ENCODE data around the gene CATSPER3. TPM values are rescaled to one million over a fixed set of nuclear protein-coding genes. Genes with fewer than 3 reads are reported as not detected.

Gene CATSPER3
- total and polyA plus RNA-seq, 2 experiments from 2014 or later, result 1.6 TPM; not detected in 1

DNA sequence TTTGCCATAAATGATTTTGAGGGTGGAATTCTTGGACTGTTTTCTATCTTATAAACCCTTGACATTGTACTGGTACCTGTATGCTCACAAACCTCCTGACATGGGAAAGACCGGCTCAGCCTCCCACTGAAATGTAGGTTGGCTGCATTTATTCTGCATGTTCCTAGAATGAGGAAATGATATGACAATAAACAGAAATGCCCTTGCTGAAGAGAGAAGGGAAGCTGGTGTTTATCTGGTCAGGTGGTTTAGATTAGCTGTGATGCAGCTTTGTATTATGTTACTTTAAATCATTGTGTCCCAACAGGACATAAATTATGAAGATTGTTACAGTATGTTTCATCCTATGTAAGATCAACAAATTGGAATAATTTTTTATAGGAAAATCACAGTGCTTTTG, 23.1 kb upstream of the CATSPER3 start:
- no peaks in the 10 kb centered on the region for H3K4me1 ChIP-seq (ENCODE audit: low read depth)
- no peaks in the 10 kb centered on the region for H3K27me3 ChIP-seq
- no peaks in the 10 kb centered on the region for H3K9me3 ChIP-seq (ENCODE audit: low read depth)
- H3K27ac ChIP-seq, result no peak overlapping the region
- TF ChIP-seq, protein P1, sequence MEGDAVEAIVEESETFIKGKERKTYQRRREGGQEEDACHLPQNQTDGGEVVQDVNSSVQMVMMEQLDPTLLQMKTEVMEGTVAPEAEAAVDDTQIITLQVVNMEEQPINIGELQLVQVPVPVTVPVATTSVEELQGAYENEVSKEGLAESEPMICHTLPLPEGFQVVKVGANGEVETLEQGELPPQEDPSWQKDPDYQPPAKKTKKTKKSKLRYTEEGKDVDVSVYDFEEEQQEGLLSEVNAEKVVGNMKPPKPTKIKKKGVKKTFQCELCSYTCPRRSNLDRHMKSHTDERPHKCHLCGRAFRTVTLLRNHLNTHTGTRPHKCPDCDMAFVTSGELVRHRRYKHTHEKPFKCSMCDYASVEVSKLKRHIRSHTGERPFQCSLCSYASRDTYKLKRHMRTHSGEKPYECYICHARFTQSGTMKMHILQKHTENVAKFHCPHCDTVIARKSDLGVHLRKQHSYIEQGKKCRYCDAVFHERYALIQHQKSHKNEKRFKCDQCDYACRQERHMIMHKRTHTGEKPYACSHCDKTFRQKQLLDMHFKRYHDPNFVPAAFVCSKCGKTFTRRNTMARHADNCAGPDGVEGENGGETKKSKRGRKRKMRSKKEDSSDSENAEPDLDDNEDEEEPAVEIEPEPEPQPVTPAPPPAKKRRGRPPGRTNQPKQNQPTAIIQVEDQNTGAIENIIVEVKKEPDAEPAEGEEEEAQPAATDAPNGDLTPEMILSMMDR (IDR thresholded peaks at IDR 0.05; ENCODE audit: low read depth, low read length), result no peak
- no peak for DNase-seq (ENCODE audit: low read depth in 1 of 2, low spot score in 1 of 2)
- H3K36me3 ChIP-seq, result no peaks in the 10 kb centered on the region
- H3K4me3 ChIP-seq, result no peak overlapping the region

DNA sequence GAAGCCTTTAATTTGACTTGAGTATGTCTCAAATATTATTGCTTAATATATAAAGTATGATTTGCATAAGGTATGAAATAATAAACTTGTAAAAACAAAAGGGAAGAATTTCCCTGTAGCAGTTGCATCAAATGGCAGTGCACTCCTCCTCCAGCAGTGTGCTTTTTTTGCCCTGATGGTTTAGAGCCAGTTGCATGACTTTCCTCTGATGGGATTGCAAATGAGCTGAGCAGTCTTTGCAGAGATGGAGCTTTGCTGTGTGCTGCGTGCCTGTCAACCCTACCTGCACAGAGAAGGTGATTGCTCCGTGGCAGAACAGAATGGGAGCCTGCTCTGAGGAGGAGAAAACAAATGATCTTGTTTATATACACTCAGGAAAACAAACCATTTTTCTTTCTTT, 22.7 kb upstream of the CATSPER3 start:
- TF ChIP-seq, protein P1 (IDR thresholded peaks at IDR 0.05; ENCODE audit: low read depth, low read length), result no peak
- Histone ChIP-seq H3K4me3 (no peak overlapping the region), H3K4me1 (ENCODE audit: low read depth) (no peaks in the 10 kb centered on the region), H3K36me3 (no peaks in the 10 kb centered on the region), H3K27me3 (no peaks in the 10 kb centered on the region), H3K27ac (no peak overlapping the region), H3K9me3 (ENCODE audit: low read depth) (no peaks in the 10 kb centered on the region)
- DNase-seq (ENCODE audit: low read depth in 1 of 2, low spot score in 1 of 2), result no peak

DNA sequence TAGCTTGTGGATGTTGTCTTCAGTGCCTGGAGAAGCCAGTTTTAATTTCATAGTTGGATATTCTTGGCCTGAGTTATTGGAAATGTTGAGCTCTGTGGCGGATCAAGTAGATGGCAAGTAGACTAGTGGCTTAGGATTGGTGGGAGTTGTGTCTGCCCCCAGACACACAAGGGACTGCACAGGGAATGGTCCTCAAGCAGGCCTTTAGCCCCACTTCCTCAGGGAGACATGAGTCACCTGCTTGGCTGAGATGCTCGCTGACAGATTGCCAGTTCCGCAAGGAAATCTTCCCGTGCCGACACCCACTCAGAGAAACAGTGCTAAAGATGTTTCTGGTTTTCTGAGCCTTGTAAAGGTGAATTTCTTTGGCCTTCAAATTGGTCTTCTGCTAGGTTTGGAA, 18.8 kb upstream of the CATSPER3 start:
- no peak overlapping the region for H3K27ac ChIP-seq
- TF ChIP-seq, protein P1 (IDR thresholded peaks at IDR 0.05; ENCODE audit: low read depth, low read length), result no peak
- H3K9me3 ChIP-seq (ENCODE audit: low read depth), result no peaks in the 10 kb centered on the region
- H3K27me3 ChIP-seq, result no peaks in the 10 kb centered on the region
- no peaks in the 10 kb centered on the region for H3K4me1 ChIP-seq (ENCODE audit: low read depth)
- no peaks in the 10 kb centered on the region for H3K36me3 ChIP-seq
- DNase-seq (ENCODE audit: low read depth in 1 of 2, low spot score in 1 of 2), result peak in 1 of 2 donors; percentile 64
- no peak overlapping the region for H3K4me3 ChIP-seq

DNA sequence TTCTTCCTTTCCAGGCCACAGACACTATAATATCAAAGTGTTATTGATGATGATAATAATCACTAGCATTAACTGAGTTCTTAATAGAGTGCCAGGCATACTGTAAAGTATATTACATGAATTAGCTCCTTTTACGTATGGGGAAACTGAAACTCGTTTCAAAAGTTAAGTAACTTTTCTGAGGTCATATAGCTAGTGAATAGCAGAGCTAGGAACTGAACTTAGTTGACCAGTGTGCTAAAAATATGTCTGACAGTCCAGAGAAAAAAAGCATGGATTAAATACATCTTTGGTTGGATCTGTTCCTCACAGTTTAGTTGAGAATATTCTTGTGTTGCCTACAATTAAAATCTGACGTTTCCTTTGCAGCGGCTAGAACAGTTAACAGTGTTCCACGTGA, 18.4 kb upstream of the CATSPER3 start:
- no peaks in the 10 kb centered on the region for H3K36me3 ChIP-seq
- TF ChIP-seq, protein P1 (IDR thresholded peaks at IDR 0.05; ENCODE audit: low read depth, low read length), result no peak
- no peaks in the 10 kb centered on the region for H3K27me3 ChIP-seq
- H3K27ac ChIP-seq, result no peak overlapping the region
- no peaks in the 10 kb centered on the region for H3K4me1 ChIP-seq (ENCODE audit: low read depth)
- no peak for DNase-seq (ENCODE audit: low read depth in 1 of 2, low spot score in 1 of 2)
- H3K9me3 ChIP-seq (ENCODE audit: low read depth), result no peaks in the 10 kb centered on the region
- H3K4me3 ChIP-seq, result no peak overlapping the region

DNA sequence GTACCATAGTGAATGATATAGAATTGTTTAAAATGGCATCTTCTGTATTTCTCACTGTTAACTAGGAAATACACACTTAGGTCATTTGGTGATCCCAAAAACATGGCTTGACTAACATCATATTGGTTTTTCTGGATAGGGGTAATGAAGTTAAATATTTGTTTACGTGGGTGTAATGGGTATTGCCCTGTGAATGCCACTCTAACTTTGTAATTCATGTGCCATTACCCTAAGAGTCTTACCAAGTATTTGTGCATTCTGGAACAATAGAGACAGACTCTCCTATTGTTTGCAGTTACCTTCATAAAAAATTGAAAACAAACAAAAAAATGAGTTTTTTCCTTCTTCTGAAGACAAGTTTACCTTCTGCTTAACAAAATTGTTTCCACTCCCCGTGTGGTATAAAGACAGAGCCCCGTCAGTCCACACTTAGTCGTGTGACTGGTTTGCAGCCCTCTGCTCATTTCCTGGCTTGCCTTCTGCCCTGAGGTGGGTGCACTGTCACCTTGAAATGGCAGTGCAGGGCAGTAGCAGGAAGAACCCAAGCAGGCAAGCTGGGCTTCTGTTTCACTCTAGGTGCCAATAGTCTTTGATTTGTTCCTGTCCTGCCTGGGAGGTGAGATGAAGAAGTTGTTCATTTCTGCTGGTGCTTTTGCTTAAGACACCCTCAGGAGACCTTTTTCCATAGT, 9.6 kb upstream of the CATSPER3 start:
- H3K27me3 ChIP-seq, result no peaks in the 10 kb centered on the region
- no peaks in the 10 kb centered on the region for H3K4me1 ChIP-seq (ENCODE audit: low read depth)
- H3K36me3 ChIP-seq, result no peaks in the 10 kb centered on the region
- TF ChIP-seq, protein P1 (IDR thresholded peaks at IDR 0.05; ENCODE audit: low read depth, low read length), result no peak
- H3K27ac ChIP-seq, result no peak overlapping the region
- no peaks in the 10 kb centered on the region for H3K9me3 ChIP-seq (ENCODE audit: low read depth)
- no peak for DNase-seq (ENCODE audit: low read depth in 1 of 2, low spot score in 1 of 2)
- H3K4me3 ChIP-seq, result no peak overlapping the region

Data from cardiac muscle cell (in vitro differentiated cells and primary cell).